ENCODE measurements around the gene BICD1. TPM values are rescaled to one million over a fixed set of nuclear protein-coding genes. Genes with fewer than 3 reads are reported as not detected.

BICD1 gene
- total and polyA plus RNA-seq, 4 donors: 6.1 to 22.9 (median 12.8) TPM

GRCh38 chr12:32146074-32146873, 39.6 kb downstream of the BICD1 start:
- Histone ChIP-seq H3K27me3 (ENCODE audit: control insufficient read depth in 3 of 3, insufficient read depth in 3 of 3, low read length in 2 of 3) (no peaks in the 10 kb centered on the region), H3K27ac (ENCODE audit: low read depth in 1 of 2, low read length in 1 of 2) (no peak overlapping the region), H3K9me3 (ENCODE audit: control insufficient read depth in 4 of 4, insufficient read depth in 3 of 4, low read length in 3 of 4) (peaks cover 0 to 4% (median 0%) of the 10 kb centered on the region in 4 donors), H3K4me3 (no peak overlapping the region), H3K4me1 (ENCODE audit: control insufficient read depth in 5 of 5, insufficient read depth in 5 of 5, low read length in 5 of 5) (no peaks in the 10 kb centered on the region), H3K36me3 (ENCODE audit: control insufficient read depth in 4 of 4, insufficient read depth in 4 of 4, low read length in 4 of 4) (no peaks in the 10 kb centered on the region), H3K9ac (ENCODE audit: insufficient read depth in 1 of 2, low read length in 2 of 2) (no peak overlapping the region)
- TF ChIP-seq CTCF (IDR thresholded peaks at IDR 0.05; ENCODE audit: control extremely low read depth, extremely low read depth): no peak
- WGBS, 2 donors: 60 to 63% methylated on average over 5 of the region's 5 CpGs
- no peak for ATAC-seq (ENCODE audit: insufficient read depth, low FRiP score)
- no peak for DNase-seq

- Histone ChIP-seq H3K4me1 (ENCODE audit: control insufficient read depth in 5 of 5, insufficient read depth in 5 of 5, low read length in 5 of 5) (no peaks in the 10 kb centered on the region), H3K4me3 (no peak overlapping the region), H3K27me3 (ENCODE audit: control insufficient read depth in 3 of 3, insufficient read depth in 3 of 3, low read length in 2 of 3) (no peaks in the 10 kb centered on the region), H3K36me3 (ENCODE audit: control insufficient read depth in 4 of 4, insufficient read depth in 4 of 4, low read length in 4 of 4) (no peaks in the 10 kb centered on the region), H3K9ac (ENCODE audit: insufficient read depth in 1 of 2, low read length in 2 of 2) (no peak overlapping the region), H3K27ac (ENCODE audit: low read depth in 1 of 2, low read length in 1 of 2) (no peak overlapping the region), H3K9me3 (ENCODE audit: control insufficient read depth in 4 of 4, insufficient read depth in 3 of 4, low read length in 3 of 4) (peaks cover 0 to 4% (median 0%) of the 10 kb centered on the region in 4 donors)
- no peak for TF ChIP-seq CTCF (IDR thresholded peaks at IDR 0.05; ENCODE audit: control extremely low read depth, extremely low read depth)
- DNase-seq (no peak), ATAC-seq (ENCODE audit: insufficient read depth, low FRiP score) (no peak)
- WGBS, 2 donors: 95 to 96% methylated on average over 4 of the region's 4 CpGs
These were observed 41.7 kb downstream of the BICD1 start for GRCh38 chr12:32148372-32148771.

GRCh38 chr12:32149489-32149888, 42.8 kb downstream of the BICD1 start:
- Histone ChIP-seq H3K27me3 (ENCODE audit: control insufficient read depth in 3 of 3, insufficient read depth in 3 of 3, low read length in 2 of 3) (no peaks in the 10 kb centered on the region), H3K4me1 (ENCODE audit: control insufficient read depth in 5 of 5, insufficient read depth in 5 of 5, low read length in 5 of 5) (no peaks in the 10 kb centered on the region), H3K36me3 (ENCODE audit: control insufficient read depth in 4 of 4, insufficient read depth in 4 of 4, low read length in 4 of 4) (no peaks in the 10 kb centered on the region), H3K27ac (ENCODE audit: low read depth in 1 of 2, low read length in 1 of 2) (no peak overlapping the region), H3K4me3 (no peak overlapping the region), H3K9me3 (ENCODE audit: control insufficient read depth in 4 of 4, insufficient read depth in 3 of 4, low read length in 3 of 4) (peaks cover 0 to 4% (median 0%) of the 10 kb centered on the region in 4 donors), H3K9ac (ENCODE audit: insufficient read depth in 1 of 2, low read length in 2 of 2) (no peak overlapping the region)
- ATAC-seq (ENCODE audit: insufficient read depth, low FRiP score): no peak
- no peak for TF ChIP-seq CTCF (IDR thresholded peaks at IDR 0.05; ENCODE audit: control extremely low read depth, extremely low read depth)
- no peak for DNase-seq

All from lung (tissue), 12 donors.